ENCODE measurements around the gene MIPOL1. TPM values are rescaled to one million over a fixed set of nuclear protein-coding genes. Genes with fewer than 3 reads are reported as not detected.

The MIPOL1 gene
- total and polyA plus RNA-seq, 2 of the 4 experiments (the other 2 are of a cell fraction): 2.7 to 5.9 TPM

- TF ChIP-seq ELK1 (IDR thresholded peaks at IDR 0.05; ENCODE audit: borderline replicate concordance, low read depth, low read length) (no peak), CHD1 (IDR thresholded peaks at IDR 0.05; ENCODE audit: low read depth, low read length) (no peak), FOS (IDR thresholded peaks at IDR 0.05; ENCODE audit: low read depth, low read length) (no peak)
These were observed 395.9 kb downstream of the MIPOL1 start (continued) for GRCh38 chr14:37593511-37594237.
